MCF 10A (cell line): ENCODE data around the gene JADE1. TPM values are rescaled to one million over a fixed set of nuclear protein-coding genes. Genes with fewer than 3 reads are reported as not detected.

Experiments
- BruUV-seq: library from RNA; stranded (reverse); fragments of 400-500 nt; replicated peaks from 2 replicates; lab custom pipeline; 2021; lab: Mats Ljungman, UMichigan
- CTCF ChIA-PET: fragments of 300-600 bp; sonication (Branson Sonifier 250); formaldehyde crosslinking; extraction: SDS; loops from one replicate; lab custom pipeline; 2021; ENCODE audit warnings: antibody characterized with exemption, inconsistent platforms; lab: Yijun Ruan, JAX
- POLR2A ChIA-PET: fragments of 300-600, 350-650 bp; sonication (Branson Sonifier 250); formaldehyde crosslinking; extraction: SDS; loops from one replicate; lab custom pipeline; 2020; ENCODE audit warnings: antibody characterized with exemption, inconsistent platforms; lab: Yijun Ruan, JAX
- DNase-seq: peaks from one replicate; pipeline ENCODE4 v3.0.0-alpha.2; 2018; ENCODE audit not compliant: unreplicated experiment
- H3K27ac Mint-ChIP-seq: one replicate; pipeline ENCODE4 v1.8.0; 2022; ENCODE audit warnings: mild to moderate bottlenecking, low read depth, mixed read lengths; ENCODE audit not compliant: unreplicated experiment
- H3K27me3 Mint-ChIP-seq: one replicate; pipeline ENCODE4 v1.8.0; 2022; ENCODE audit warnings: mixed read lengths; ENCODE audit not compliant: insufficient read depth, unreplicated experiment
- H3K36me3 Mint-ChIP-seq: one replicate; pipeline ENCODE4 v1.8.0; 2022; ENCODE audit warnings: mild to moderate bottlenecking, moderate library complexity, mixed read lengths; ENCODE audit not compliant: insufficient read depth, unreplicated experiment
- H3K4me1 Mint-ChIP-seq: one replicate; pipeline ENCODE4 v1.8.0; 2022; ENCODE audit warnings: mixed read lengths; ENCODE audit not compliant: insufficient read depth, unreplicated experiment
- H3K4me3 Mint-ChIP-seq: one replicate; pipeline ENCODE4 v1.8.0; 2022; ENCODE audit warnings: mild to moderate bottlenecking, moderate library complexity, mixed read lengths; ENCODE audit not compliant: unreplicated experiment
- H3K9me3 Mint-ChIP-seq: one replicate; pipeline ENCODE4 v1.8.0; 2022; ENCODE audit warnings: mixed read lengths; ENCODE audit not compliant: unreplicated experiment
- CTCF ChIP-seq: fragments of 200-600 bp; IDR thresholded peaks from one replicate; pipeline ENCODE4 v1.8.0; 2022; ENCODE audit warnings: antibody characterized with exemption, mild to moderate bottlenecking; ENCODE audit not compliant: unreplicated experiment
- intact Hi-C: fragments of 100-400 bp; cut with micrococcal nuclease; formaldehyde crosslinking; loops from 2 replicates; pipeline ENCODE4 v1.14.1; 2022
- total RNA-seq: library from RNA; stranded (reverse); gene quantifications from 2 replicates; pipeline ENCODE4 v1.2.3, GENCODE V29; 2022

The JADE1 gene
- total RNA-seq, 1 experiment from 2014 or later: 25.9 TPM

GRCh38 chr4:128769011-128769410 is 40.5 kb upstream of the JADE1 start:
- ChIA-PET CTCF (interaction anchor here (0.7 to 1.4 kb wide), 2 partner anchors 8 to 15 kb away, joined by 4 read pairs; no protein-coding TSS in a partner anchor), POLR2A (interaction anchor here (0.6 kb wide), 1 partner anchor 168 kb away, joined by 3 read pairs; no protein-coding TSS in a partner anchor)
- intact Hi-C loops: no loop called here
- no peaks in the 10 kb centered on the region for H3K4me1 Mint-ChIP-seq
- H3K27me3 Mint-ChIP-seq: no peaks in the 10 kb centered on the region
- DNase-seq: no peak
- no peak overlapping the region for H3K4me3 Mint-ChIP-seq
- no peak for TF ChIP-seq CTCF
- H3K27ac Mint-ChIP-seq: no peak overlapping the region
- BruUV-seq: no TSS peak
- H3K36me3 Mint-ChIP-seq: no peaks in the 10 kb centered on the region
- H3K9me3 Mint-ChIP-seq: no peaks in the 10 kb centered on the region

- Mint-ChIP-seq H3K9me3 (no peaks in the 10 kb centered on the region), H3K4me1 (no peaks in the 10 kb centered on the region), H3K4me3 (no peak overlapping the region), H3K27ac (no peak overlapping the region), H3K27me3 (no peaks in the 10 kb centered on the region), H3K36me3 (no peaks in the 10 kb centered on the region)
- no peak for TF ChIP-seq CTCF
- DNase-seq: no peak
- BruUV-seq: no TSS peak
- intact Hi-C loops: no loop called here
- CTCF ChIA-PET: no interaction called here
- POLR2A ChIA-PET: interaction anchor here (0.6 kb wide), 1 partner anchor 45 kb away, joined by 3 read pairs; no protein-coding TSS in a partner anchor
Measured at GRCh38 chr4:128770807-128771206, 38.7 kb upstream of the JADE1 start.

GRCh38 chr4:128775477-128775876 is 34.0 kb upstream of the JADE1 start:
- no peak for DNase-seq
- Mint-ChIP-seq H3K27ac (no peak overlapping the region), H3K27me3 (no peaks in the 10 kb centered on the region), H3K4me3 (no peak overlapping the region), H3K4me1 (peaks cover 7% of the 10 kb centered on the region), H3K9me3 (no peaks in the 10 kb centered on the region), H3K36me3 (no peaks in the 10 kb centered on the region)
- no peak for TF ChIP-seq CTCF
- BruUV-seq: no TSS peak
- ChIA-PET POLR2A (interaction anchor here (0.7 kb wide), 1 partner anchor 119 kb away, joined by 4 read pairs; no protein-coding TSS in a partner anchor), CTCF (interaction anchor here (0.9 to 1.3 kb wide), 2 partner anchors 14 to 322 kb away, joined by 4 to 5 read pairs; no protein-coding TSS in a partner anchor)
- intact Hi-C loops: no loop called here

GRCh38 chr4:128775916-128776315 is 33.6 kb upstream of the JADE1 start:
- no peaks in the 10 kb centered on the region for H3K27me3 Mint-ChIP-seq
- H3K27ac Mint-ChIP-seq: no peak overlapping the region
- H3K4me1 Mint-ChIP-seq: peaks cover 7% of the 10 kb centered on the region
- no peak for TF ChIP-seq CTCF
- no peak for DNase-seq
- POLR2A ChIA-PET: interaction anchor here (0.7 kb wide), 1 partner anchor 120 kb away, joined by 4 read pairs; no protein-coding TSS in a partner anchor
- CTCF ChIA-PET: interaction anchor here (0.6 to 1.3 kb wide), 4 partner anchors 15 to 322 kb away, joined by 3 to 5 read pairs (median 4); no protein-coding TSS in a partner anchor
- H3K9me3 Mint-ChIP-seq: no peaks in the 10 kb centered on the region
- no TSS peak for BruUV-seq
- intact Hi-C loops: no loop called here
- no peak overlapping the region for H3K4me3 Mint-ChIP-seq
- H3K36me3 Mint-ChIP-seq: no peaks in the 10 kb centered on the region
